ENCODE measurements around the gene HAP1. TPM values are rescaled to one million over a fixed set of nuclear protein-coding genes. Genes with fewer than 3 reads are reported as not detected.

The HAP1 gene
- total RNA-seq, 4 donors from 2014 or later = not detected

DNA sequence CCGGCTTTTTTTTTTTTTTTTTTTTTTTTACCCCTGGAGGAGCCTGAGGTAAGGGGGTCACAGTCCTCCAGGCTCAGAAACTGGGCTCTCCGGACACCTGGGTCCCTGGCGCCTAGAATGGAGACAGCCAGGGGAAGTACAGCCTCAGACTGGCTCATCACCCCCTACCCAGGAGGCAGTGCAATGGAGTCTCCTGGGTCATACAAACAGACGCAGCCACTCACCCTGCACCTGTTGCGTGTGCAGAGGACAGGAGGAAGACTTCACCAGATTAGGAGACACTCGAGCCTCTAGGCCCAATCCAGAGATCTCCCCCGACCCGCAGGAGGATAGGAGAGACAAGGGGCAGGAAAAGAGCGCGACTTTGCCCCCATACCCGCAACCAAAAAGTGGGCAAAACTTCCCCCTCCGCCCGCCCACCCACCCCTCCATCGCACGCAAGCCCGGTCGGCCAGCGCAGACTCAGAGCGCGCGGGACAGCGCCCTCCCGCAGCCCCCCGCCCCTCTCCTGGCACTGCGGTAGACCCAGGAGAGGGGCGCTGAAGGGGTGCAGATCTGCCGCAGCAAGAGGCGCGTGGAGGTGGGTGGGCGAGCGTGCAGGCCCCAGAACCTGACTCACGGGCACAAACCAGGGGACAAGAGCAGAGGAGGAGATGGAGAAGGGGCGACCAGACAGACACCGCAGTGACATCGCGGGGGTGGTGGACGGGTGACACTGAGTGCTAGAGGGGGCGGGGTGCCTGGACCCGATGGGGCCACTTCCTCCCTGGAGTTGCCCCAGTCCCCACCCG is 900 bp downstream of the HAP1 start:
- TF ChIP-seq, protein P1, sequence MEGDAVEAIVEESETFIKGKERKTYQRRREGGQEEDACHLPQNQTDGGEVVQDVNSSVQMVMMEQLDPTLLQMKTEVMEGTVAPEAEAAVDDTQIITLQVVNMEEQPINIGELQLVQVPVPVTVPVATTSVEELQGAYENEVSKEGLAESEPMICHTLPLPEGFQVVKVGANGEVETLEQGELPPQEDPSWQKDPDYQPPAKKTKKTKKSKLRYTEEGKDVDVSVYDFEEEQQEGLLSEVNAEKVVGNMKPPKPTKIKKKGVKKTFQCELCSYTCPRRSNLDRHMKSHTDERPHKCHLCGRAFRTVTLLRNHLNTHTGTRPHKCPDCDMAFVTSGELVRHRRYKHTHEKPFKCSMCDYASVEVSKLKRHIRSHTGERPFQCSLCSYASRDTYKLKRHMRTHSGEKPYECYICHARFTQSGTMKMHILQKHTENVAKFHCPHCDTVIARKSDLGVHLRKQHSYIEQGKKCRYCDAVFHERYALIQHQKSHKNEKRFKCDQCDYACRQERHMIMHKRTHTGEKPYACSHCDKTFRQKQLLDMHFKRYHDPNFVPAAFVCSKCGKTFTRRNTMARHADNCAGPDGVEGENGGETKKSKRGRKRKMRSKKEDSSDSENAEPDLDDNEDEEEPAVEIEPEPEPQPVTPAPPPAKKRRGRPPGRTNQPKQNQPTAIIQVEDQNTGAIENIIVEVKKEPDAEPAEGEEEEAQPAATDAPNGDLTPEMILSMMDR (IDR thresholded peaks at IDR 0.05; ENCODE audit: low read depth) = no peak

GRCh38 chr17:41731836-41732235 is 2.6 kb downstream of the HAP1 start:
- TF ChIP-seq, protein P1 (IDR thresholded peaks at IDR 0.05; ENCODE audit: low read depth) = no peak

GRCh38 chr17:41730479-41730878 is 4.0 kb downstream of the HAP1 start:
- TF ChIP-seq, protein P1 (IDR thresholded peaks at IDR 0.05; ENCODE audit: low read depth) = no peak

GRCh38 chr17:41728056-41728455 is 6.4 kb downstream of the HAP1 start:
- TF ChIP-seq, protein P1 (IDR thresholded peaks at IDR 0.05; ENCODE audit: low read depth) = no peak

- TF ChIP-seq, protein P1 (IDR thresholded peaks at IDR 0.05; ENCODE audit: low read depth) = no peak
Observed at GRCh38 chr17:41725134-41725533, 9.3 kb downstream of the HAP1 start.

DNA sequence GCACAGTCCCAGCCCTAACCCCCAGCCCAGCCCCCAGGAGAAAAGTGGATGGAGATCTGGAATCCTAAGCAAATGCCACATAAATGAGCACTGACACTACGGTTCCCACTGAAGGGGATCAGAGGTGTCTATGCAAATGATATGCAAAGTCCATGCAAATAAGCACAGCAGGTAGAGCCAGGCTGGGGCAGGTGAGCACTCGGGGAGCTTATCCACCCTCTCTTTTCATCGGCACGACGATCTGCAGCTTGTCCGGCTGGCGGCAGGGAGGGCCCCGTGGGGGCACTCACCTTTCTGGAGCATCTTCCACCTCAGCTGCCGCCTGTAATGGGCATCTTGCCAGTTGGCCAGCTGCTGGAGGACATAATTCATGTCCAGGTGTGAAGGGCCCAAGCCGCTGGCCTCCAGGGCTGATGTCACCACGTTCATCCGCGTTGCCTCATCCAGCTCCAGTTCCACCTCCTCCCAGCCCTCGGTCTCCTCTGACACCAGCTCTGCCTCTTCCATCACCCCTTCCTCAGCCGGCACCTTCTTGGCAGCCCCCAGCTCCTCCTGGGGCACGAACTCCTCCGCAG is 9.9 kb downstream of the HAP1 start:
- TF ChIP-seq, protein P1 (IDR thresholded peaks at IDR 0.05; ENCODE audit: low read depth) = no peak

DNA sequence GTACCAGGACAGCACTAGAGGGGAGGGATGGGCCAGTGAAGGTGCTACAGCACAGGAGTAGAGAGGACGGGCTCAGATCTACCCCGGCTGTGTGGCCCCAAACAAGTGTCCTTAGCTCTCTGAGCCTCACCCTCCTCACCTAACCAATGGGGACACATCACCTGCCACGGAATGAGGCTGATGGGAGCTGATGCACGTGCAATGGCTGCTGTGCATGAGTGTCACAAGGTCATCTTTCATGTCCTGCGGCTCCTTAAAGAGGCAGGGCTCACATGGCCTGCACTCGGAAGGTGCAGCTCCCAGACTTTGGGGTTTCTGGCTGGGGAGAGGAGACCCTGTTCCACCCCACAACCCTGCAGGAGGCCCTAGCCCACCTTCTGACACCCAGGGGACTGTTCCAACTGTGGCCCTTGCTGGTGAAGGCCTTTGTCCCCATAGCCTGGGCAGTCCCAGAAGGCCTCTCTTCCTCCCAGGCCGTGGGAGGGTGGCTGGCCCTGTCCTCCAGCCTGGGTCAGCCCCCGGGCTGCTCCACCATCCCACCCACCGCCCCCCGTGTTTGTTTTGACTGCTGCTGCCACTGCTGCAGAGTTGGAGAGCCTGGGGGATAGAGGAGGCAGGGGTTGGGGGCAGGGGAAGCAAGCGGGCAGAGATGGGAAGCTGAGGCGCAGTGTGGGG is 10.5 kb downstream of the HAP1 start:
- TF ChIP-seq, protein P1 (IDR thresholded peaks at IDR 0.05; ENCODE audit: low read depth) = no peak

All from subcutaneous adipose tissue (tissue), 4 donors.